NCI-H1436 treated with DMSO at 0.1 percent for 48 hours (cell line): ENCODE data around the gene CEP76.
"Not testable (repeated sequence)": the region's sequence is repeated elsewhere in the genome, so short reads cannot be mapped to it uniquely, and the experiment has no call there.

Experiments used
- DNase-seq: peaks from one replicate; lab custom pipeline; 2025; lab: John Stamatoyannopoulos, UW

Gene CEP76

GRCh38 chr18:12640881-12641200 is 61.7 kb downstream of the CEP76 start:
- no peak for DNase-seq

GRCh38 chr18:12639990-12640880 is 62.3 kb downstream of the CEP76 start:
- no peak for DNase-seq

- DNase-seq, result no peak
Observed at GRCh38 chr18:12638644-12639124, 63.8 kb downstream of the CEP76 start.

GRCh38 chr18:12637901-12638643 is 64.5 kb downstream of the CEP76 start:
- DNase-seq, result no peak

GRCh38 chr18:12637393-12637792 is 65.1 kb downstream of the CEP76 start:
- DNase-seq, result no peak

GRCh38 chr18:12631831-12632477 is 70.6 kb downstream of the CEP76 start:
- DNase-seq, result no peak

- no peak for DNase-seq
Observed at GRCh38 chr18:12630136-12630535, 72.4 kb downstream of the CEP76 start.

GRCh38 chr18:12628706-12629702 is 73.5 kb downstream of the CEP76 start:
- no peak for DNase-seq

- not testable (repeated sequence) for DNase-seq
Observed at GRCh38 chr18:12627199-12627598, 75.3 kb downstream of the CEP76 start.

GRCh38 chr18:12625241-12625640 is 77.3 kb downstream of the CEP76 start:
- no peak for DNase-seq
